Kidney (tissue), 14 donors: ENCODE results near the gene CCDC13. TPM values are rescaled to one million over a fixed set of nuclear protein-coding genes. Genes with fewer than 3 reads are reported as not detected.

Experiments used
- DNase-seq, 5 donors: peaks; one replicate each; pipeline ENCODE4 v3.0.0-alpha.2; 2013 to 2020
- FAIRE-seq: peaks from 2 replicates; lab custom pipeline; 2012; peaks lifted over from hg19 to GRCh38; lab: Jason Lieb, UNC
- H3K27ac ChIP-seq, 2 donors: one replicate each; pipeline ENCODE4 v1.7.0; 2013; ENCODE audit warnings: low read depth in 2 of 2, low read length in 2 of 2, inconsistent platforms in 1 of 2
- H3K27me3 ChIP-seq: one replicate; pipeline ENCODE4 v1.7.1; 2013; ENCODE audit warnings: low read length, inconsistent platforms; ENCODE audit not compliant: control insufficient read depth, insufficient read depth
- H3K36me3 ChIP-seq, 3 donors: one replicate each; pipeline versions ENCODE4 v1.7.0 to v1.7.1; 2013; ENCODE audit warnings: low read length in 3 of 3, control low read depth in 1 of 3, inconsistent platforms in 1 of 3; ENCODE audit not compliant: insufficient read depth in 3 of 3, control insufficient read depth in 2 of 3
- H3K4me1 ChIP-seq, 3 donors: one replicate each; pipeline versions ENCODE4 v1.7.0 to v1.7.1; 2013; ENCODE audit warnings: low read length in 3 of 3, inconsistent platforms in 1 of 3, low read depth in 1 of 3; ENCODE audit not compliant: control insufficient read depth in 2 of 3, insufficient read depth in 2 of 3
- H3K4me3 ChIP-seq, 3 donors: one replicate each; pipeline versions ENCODE4 v1.7.0 to v1.8.1; 2013; ENCODE audit warnings: low read length in 3 of 3, control low read depth in 1 of 3, inconsistent platforms in 1 of 3
- H3K9ac ChIP-seq, 3 donors: one replicate each; pipeline versions ENCODE4 v1.7.0 to v1.7.1; 2013; ENCODE audit warnings: low read length in 3 of 3, control low read depth in 1 of 3, inconsistent platforms in 1 of 3
- H3K9me3 ChIP-seq, 3 donors: one replicate each; pipeline versions ENCODE4 v1.7.0 to v1.7.1; 2013; ENCODE audit warnings: low read length in 3 of 3, control low read depth in 1 of 3, inconsistent platforms in 1 of 3; ENCODE audit not compliant: control insufficient read depth in 2 of 3, insufficient read depth in 1 of 3
- CTCF ChIP-seq: IDR thresholded peaks from 3 replicates; pipeline ENCODE4 v1.5.1; 2012; ENCODE audit warnings: mild to moderate bottlenecking, moderate library complexity, borderline replicate concordance; ENCODE audit not compliant: insufficient read depth; ENCODE audit errors: extremely low read depth
- intact Hi-C: fragments of 100-400 bp; cut with DNase I; formaldehyde crosslinking; loops from one replicate; pipeline ENCODE4 v1.11.1; 2022
- polyA plus RNA-seq: library from polyadenylated mRNA; stranded (reverse); fragments of 350-450 nt; fragmentation: Illumina TruSeq; extraction: RNeasy Lipid Tissue Mini Kit (QIAGEN cat#74804); gene quantifications from one replicate; pipeline ENCODE4 v1.2.3, GENCODE V29; 2014; ENCODE audit warnings: low read depth, low replicate concordance; ENCODE audit not compliant: insufficient read depth
- total RNA-seq: library from RNA; stranded (reverse); fragmentation: NEBNext Ultra II Directional; extraction: Animal tissue kit (Norgen Biotek cat#: 25700); gene quantifications from one replicate; pipeline ENCODE4 v1.2.1, GENCODE V29; 2021
- donor health status: control.
- donor health status: control.
- donor health status: control.
- donor health status: control.
- donor health status: control.
- donor health status: DM: yes; HTN: yes; CAD: no.
- donor health status: Normal renal cell carcinoma (clear cell type).

CCDC13 gene
- total and polyA plus RNA-seq, 2 donors from 2014 or later: 5.3 to 7.0 TPM

GRCh38 chr3:42731476-42732195, 41.4 kb downstream of the CCDC13 start:
- FAIRE-seq: no peak
- Histone ChIP-seq H3K9ac (no peak overlapping the region), H3K27ac (no peak overlapping the region), H3K4me1 (no peaks in the 10 kb centered on the region), H3K4me3 (no peak overlapping the region), H3K27me3 (no peaks in the 10 kb centered on the region), H3K36me3 (no peaks in the 10 kb centered on the region), H3K9me3 (no peaks in the 10 kb centered on the region)
- TF ChIP-seq CTCF: no peak
- no peak for DNase-seq
- intact Hi-C loops: no loop called here

- no peak overlapping the region for H3K9ac ChIP-seq
- no peak for TF ChIP-seq CTCF
- H3K27ac ChIP-seq: no peak overlapping the region
Observed at GRCh38 chr3:42730706-42731420, 42.2 kb downstream of the CCDC13 start.

GRCh38 chr3:42730294-42730693, 42.8 kb downstream of the CCDC13 start:
- Histone ChIP-seq H3K4me3 (no peak overlapping the region), H3K4me1 (no peaks in the 10 kb centered on the region), H3K36me3 (no peaks in the 10 kb centered on the region), H3K27ac (no peak overlapping the region), H3K9ac (no peak overlapping the region), H3K9me3 (no peaks in the 10 kb centered on the region), H3K27me3 (no peaks in the 10 kb centered on the region)
- intact Hi-C loops: no loop called here
- FAIRE-seq: no peak
- TF ChIP-seq CTCF: no peak
- no peak for DNase-seq

More at GRCh38 chr3:42730706-42731420, 42.2 kb downstream of the CCDC13 start:
- no peaks in the 10 kb centered on the region for H3K27me3 ChIP-seq
- no peak for DNase-seq
- no peak for FAIRE-seq
- no peaks in the 10 kb centered on the region for H3K9me3 ChIP-seq
- intact Hi-C loops: no loop called here
- no peaks in the 10 kb centered on the region for H3K36me3 ChIP-seq
- no peak overlapping the region for H3K4me3 ChIP-seq
- no peaks in the 10 kb centered on the region for H3K4me1 ChIP-seq
